ENCODE data around the gene RXRG. TPM values are rescaled to one million over a fixed set of nuclear protein-coding genes. Genes with fewer than 3 reads are reported as not detected.

RXRG gene
- total RNA-seq (10 to 100 TPM in 1 of 9 donors, 1 to 10 TPM in 8; 1.1 to 11.4 (median 2.6) TPM), polyA plus RNA-seq (1 to 10 TPM in 1 of 2 donors, under 1 TPM in 1; 0.91 to 1.4 TPM)
- long read RNA-seq, donor 1, partial matches to known transcripts, result 3 of 8 reads
- long read RNA-seq, donor 1, other reads (novel, unspliced or antisense), result 1 of 8 reads
- long read RNA-seq, donor 2, partial matches to known transcripts, result 1 of 4 reads
- long read RNA-seq, donor 2, other reads (novel, unspliced or antisense), result 0 of 4 reads
- long read RNA-seq, donor 3, partial matches to known transcripts, result 1 of 1 reads
- long read RNA-seq, donor 3, other reads (novel, unspliced or antisense), result 0 of 1 reads

- TF ChIP-seq POLR2A (IDR thresholded peaks at IDR 0.05), result no peak
- Histone ChIP-seq H3K4me1 (peaks cover 0 to 26% (median 9%) of the 10 kb centered on the region in 12 donors), H3K36me3 (no peaks in the 10 kb centered on the region), H3K27ac (peak within 1 kb of the TSS in 8 of 12 donors; percentile 12 to 76 (median 54)), H3K27me3 (peaks cover 0 to 46% (median 0%) of the 10 kb centered on the region in 9 donors), H3K4me3 (peak within 1 kb of the TSS; percentile 18 to 60 (median 50)), H3K9me3 (no peaks in the 10 kb centered on the region)
- WGBS, 4 donors, result 1 to 2% (median 2%) methylated on average over 21 to 33 of the region's 33 CpGs
- DNase-seq (peak; percentile 29 to 72 (median 52)), ATAC-seq (peak; percentile 38 to 75 (median 70))
- intact Hi-C loops (cut with DNase I), result loop anchor here in 3 of 10 donors (5.0 kb wide), 2 partner anchors 42 to 47 kb away; no protein-coding TSS in a partner anchor
These were observed at the start of gene RXRG for GRCh38 chr1:165444897-165445370. Gene RXRG, minus strand, starts transcription at chr1:165445126. Its CDS starts 233 bp downstream, at chr1:165444893.

- TF ChIP-seq POLR2A (IDR thresholded peaks at IDR 0.05), result no peak
- no peak for TF ChIP-seq CTCF (IDR thresholded peaks at IDR 0.05)
- DNase-seq, result no peak
- Histone ChIP-seq H3K4me3 (no peak overlapping the region), H3K27ac (no peak overlapping the region), H3K9me3 (no peaks in the 10 kb centered on the region), H3K4me1 (peaks cover 0 to 33% (median 11%) of the 10 kb centered on the region in 12 donors), H3K27me3 (no peaks in the 10 kb centered on the region), H3K36me3 (no peaks in the 10 kb centered on the region)
- WGBS, 4 donors, result 82 to 92% (median 91%) methylated on average over 6 of the region's 6 CpGs
- intact Hi-C loops (cut with DNase I), result loop anchor here in 2 of 10 donors (5.0 kb wide), 2 partner anchors 46 to 51 kb away; partner anchors contain the start of gene RXRG (in 1 of the 2)
- ATAC-seq, result no peak
These were observed 48.0 kb upstream of the RXRG start for GRCh38 chr1:165492845-165493373.

- intact Hi-C loops (cut with DNase I), result loop anchor here in 2 of 10 donors (5.0 kb wide), 2 partner anchors 43 to 48 kb away; partner anchors contain the start of gene RXRG (in 1 of the 2)
- no peak overlapping the region for H3K4me3 ChIP-seq
- ATAC-seq (peak; percentile 82 to 95 (median 92)), DNase-seq (peak in 4 of 5 donors; percentile 73 to 92 (median 82))
- no peaks in the 10 kb centered on the region for H3K27me3 ChIP-seq
- H3K4me1 ChIP-seq, result peaks cover 0 to 48% (median 19%) of the 10 kb centered on the region in 12 donors
- no peaks in the 10 kb centered on the region for H3K9me3 ChIP-seq
- H3K36me3 ChIP-seq, result no peaks in the 10 kb centered on the region
- WGBS, 4 donors, result 19 to 39% (median 26%) methylated on average over 5 of the region's 5 CpGs
- no peak for TF ChIP-seq CTCF (IDR thresholded peaks at IDR 0.05)
- TF ChIP-seq POLR2A (IDR thresholded peaks at IDR 0.05), result no peak
- peak overlapping the region in 7 of 12 donors; percentile 17 to 64 (median 51) for H3K27ac ChIP-seq
These were observed 45.2 kb upstream of the RXRG start for GRCh38 chr1:165490175-165490574.

GRCh38 chr1:165487921-165488320 is 43.0 kb upstream of the RXRG start:
- WGBS, 4 donors, result 27 to 61% (median 31%) methylated on average over 1 of the region's 1 CpG

More at GRCh38 chr1:165487921-165488320, 43.0 kb upstream of the RXRG start:
- no peak overlapping the region for H3K27ac ChIP-seq
- intact Hi-C loops (cut with DNase I), result loop anchor here in 3 of 10 donors (5.0 kb wide), 3 partner anchors 41 to 76 kb away; partner anchors contain the start of genes LRRC52 (in 1 of the 3) and RXRG (in 1 of the 3)
- H3K4me3 ChIP-seq, result no peak overlapping the region
- peaks cover 0 to 59% (median 24%) of the 10 kb centered on the region in 12 donors for H3K4me1 ChIP-seq
- no peaks in the 10 kb centered on the region for H3K9me3 ChIP-seq
- ATAC-seq (no peak), DNase-seq (no peak)
- TF ChIP-seq CTCF (IDR thresholded peaks at IDR 0.05), result no peak
- no peak for TF ChIP-seq POLR2A (IDR thresholded peaks at IDR 0.05)
- H3K27me3 ChIP-seq, result no peaks in the 10 kb centered on the region
- H3K36me3 ChIP-seq, result no peaks in the 10 kb centered on the region
